Measurements from ENCODE around the gene MOK. TPM values are rescaled to one million over a fixed set of nuclear protein-coding genes. Genes with fewer than 3 reads are reported as not detected.

MOK gene
- total RNA-seq, 2 donors from 2014 or later = 8.4 to 10.0 TPM

DNA sequence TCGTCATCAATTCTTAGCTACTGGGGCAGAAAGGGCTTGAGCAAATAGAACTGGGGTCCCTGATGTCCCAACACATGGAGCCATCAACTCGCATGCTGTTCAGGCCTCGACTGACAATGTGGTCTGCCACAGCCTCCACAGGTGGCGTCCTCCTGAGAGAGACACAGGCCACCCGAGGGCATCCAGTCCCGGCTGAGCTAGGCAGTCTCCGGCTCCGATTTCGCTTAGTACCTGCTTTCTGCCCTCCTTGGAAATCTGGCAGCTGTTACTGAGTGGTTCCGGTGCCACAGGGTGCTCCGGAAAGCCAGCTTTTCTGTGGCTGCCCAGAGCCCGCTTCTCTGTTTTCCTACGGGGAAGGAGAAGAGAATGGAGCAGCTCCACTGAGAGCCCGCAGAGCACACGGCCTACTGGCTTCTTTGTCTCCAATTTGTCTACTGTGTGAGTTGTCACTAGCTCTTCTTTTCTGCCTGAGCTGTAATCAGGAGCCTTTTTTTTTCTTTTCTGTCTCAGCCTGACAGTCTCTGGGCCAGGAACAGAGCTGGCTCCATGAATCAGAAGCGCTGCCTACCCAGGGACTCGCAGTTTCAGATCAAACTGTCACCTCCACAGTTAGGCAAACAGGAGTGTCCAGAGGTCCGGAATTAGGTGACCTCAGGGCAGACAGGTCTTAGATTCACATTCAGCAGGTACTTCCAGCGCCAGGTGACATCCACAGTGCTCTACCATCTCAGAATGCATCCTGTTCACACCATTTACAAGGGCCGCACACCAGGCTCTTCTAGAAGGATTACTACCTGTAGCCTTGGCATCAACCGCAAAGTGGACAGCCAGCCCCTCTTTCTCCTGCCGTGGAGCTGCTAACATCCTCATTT is 73.3 kb downstream of the MOK start:
- peak; percentile 63 for DNase-seq (ENCODE audit: low spot score)
- intact Hi-C loops (cut with DNase I) = loop anchor here (5.0 kb wide), 1 partner anchor 81 kb away; no protein-coding TSS in a partner anchor

DNA sequence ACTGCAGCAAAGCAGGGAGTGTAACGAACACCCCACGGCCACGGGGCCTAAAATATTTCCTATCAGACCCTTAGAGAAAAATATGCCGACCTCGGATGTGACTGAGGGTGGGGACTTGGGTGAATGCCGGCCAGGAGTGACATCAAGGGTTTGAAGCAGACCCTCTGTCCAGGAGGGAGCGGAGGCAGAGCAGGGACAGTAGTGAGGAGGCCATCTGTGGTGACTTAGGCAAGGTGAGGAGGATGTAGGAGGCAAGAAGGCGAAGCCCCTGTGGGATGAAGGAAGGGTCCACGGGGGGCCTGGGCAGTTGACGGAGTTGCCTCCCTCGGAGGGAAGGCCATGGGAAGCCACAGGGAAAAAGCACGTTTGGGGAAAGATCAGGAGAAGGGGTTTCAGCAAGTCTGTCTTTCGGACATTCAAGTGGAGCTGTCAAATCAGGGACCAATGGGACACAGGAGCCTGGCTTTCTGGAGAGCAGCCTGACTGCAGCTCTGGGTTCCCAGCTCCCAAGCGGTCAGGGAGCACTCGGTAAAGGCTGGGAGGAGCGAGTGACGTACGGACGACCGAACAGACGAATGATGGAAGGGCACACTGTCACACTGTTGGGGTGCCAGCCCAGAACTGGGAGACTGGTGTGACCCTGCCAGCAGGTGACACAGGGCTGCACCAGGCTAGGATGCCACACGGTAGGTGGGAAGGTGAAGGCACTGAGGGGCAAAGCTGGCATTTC is 74.3 kb downstream of the MOK start:
- DNase-seq (ENCODE audit: low spot score) = peak; percentile 73
- intact Hi-C loops (cut with DNase I) = loop anchor here (5.0 kb wide), 1 partner anchor 82 kb away; no protein-coding TSS in a partner anchor

DNA sequence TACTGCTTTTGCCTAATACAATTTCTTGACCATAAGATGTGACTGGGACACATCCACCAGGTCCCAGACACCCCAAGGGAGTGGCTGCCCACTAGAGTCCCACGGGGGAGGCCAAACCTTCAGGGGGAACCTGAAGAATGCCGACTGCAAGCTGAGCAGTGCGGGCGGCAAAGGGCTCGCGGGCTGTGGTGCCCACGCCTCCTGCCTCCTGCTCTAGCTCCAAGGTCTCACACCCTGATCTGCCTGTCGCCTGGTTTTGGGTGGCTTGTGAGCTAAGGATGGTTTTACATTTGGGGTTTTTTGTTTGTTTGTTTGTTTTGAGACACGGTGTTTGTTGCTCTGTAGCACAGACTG is 75.2 kb downstream of the MOK start:
- intact Hi-C loops (cut with DNase I) = loop anchor here (5.0 kb wide), 1 partner anchor 83 kb away; no protein-coding TSS in a partner anchor

DNA sequence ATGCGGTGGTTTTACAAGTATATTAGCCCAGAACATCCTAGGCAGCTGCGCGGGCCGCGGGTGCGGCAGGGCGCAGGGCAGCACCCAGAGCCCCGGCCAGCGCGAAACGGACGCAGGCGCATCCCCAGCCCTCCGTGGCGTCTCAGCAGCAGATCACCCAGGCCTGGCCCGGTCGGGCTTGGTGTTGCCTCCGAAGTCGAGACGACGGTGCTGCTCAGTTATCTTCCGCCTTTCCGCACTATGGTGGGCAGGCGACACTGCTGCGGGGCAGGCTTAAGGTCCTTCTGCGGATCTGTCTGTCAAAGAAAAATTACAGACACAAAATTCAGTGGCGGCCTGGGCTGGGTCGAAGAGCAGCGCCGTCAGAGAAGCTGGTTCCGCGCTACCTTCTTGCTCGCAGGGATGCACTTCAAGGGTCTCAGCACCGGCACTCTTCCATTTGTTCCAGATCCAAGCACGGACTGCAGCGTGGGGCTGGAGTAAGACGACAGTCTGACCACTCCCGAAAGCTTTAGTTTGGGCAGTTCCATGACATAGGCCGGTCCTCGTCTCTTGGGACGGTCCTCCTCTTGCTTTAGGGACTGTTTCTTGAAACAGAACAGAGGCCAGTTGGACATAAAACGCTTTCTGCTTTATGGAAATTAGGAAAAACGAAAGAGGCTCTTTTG is 75.8 kb downstream of the MOK start:
- intact Hi-C loops (cut with DNase I) = no loop called here
- peak; percentile 51 for DNase-seq (ENCODE audit: low spot score)

More for the DNA sequence above, 75.2 kb downstream of the MOK start:
- peak; percentile 41 for DNase-seq (ENCODE audit: low spot score)

DNA sequence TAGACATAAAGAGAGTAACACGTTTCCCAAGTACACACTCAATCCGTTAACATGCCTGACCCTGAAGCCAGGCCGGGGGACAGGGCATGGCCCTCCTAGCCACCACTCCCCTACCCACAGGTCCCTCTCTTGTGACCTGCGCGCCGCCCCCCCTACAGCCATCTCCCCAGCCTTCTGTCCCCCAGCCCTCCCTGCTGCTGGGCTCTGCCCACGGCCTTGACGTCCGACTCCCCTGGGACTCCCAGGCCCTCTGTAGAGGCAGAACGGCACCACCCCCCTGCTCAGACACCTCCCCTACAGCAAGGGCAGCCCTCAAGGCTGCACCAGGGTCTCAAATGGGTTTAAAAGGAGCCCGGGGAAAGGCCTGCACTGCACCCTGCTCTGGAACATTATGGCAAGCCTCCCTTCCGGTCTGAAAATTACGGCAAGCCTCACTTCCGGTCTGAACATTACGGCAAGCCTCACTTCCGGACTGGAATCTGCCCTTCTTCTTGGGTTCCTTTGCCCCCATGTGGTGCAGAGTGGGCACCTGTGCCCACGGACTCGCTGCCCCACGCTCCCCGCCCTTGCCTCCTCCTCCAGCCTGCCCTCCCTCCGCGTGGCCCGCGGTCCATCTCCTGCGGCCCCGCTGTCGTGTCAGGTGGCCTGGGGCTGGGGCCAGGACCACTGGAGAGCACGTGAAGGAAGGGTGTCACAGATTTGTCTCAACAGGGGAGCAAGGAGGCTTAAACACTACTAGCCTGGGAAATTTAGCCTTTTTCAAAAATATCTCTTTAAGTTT is 77.6 kb downstream of the MOK start:
- no peak for DNase-seq (ENCODE audit: low spot score)
- intact Hi-C loops (cut with DNase I) = no loop called here

DNA sequence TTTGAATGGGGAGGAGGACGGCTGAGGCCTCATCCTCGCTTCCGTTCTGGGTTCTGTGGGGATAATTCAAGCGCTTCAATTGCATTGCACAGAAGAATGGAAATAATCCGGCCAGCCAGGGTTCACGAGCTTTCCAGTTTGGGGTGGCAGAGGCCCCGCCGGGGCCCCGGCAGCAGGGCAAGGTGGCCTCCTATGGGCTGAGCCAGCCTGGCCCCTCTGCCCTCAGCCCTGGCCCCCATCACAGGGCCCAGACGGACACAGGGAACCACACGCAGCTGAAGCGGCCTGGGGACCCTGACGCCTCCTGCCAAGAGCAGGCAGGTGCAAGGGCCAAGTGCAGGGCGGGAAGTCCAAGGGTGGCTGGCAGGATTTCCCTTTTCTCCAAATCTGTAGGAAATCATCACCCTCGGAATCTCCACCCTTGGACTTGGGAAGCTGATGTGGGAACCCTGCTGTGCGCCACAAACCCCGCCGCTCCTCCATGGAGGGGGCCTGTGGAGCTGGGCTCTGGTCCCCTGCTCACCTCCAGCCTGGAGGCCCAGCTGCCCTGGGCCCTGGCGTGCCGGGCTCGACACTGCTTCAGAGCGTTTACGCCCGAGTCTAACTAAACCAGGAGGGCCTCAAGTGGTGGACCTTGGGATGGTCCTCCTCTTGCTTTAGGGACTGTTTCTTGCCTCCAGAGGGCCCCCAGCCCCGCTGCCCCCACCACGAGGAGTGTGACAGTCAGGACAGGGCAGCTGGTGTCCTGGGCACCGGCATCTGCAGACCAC is 78.4 kb downstream of the MOK start:
- DNase-seq (ENCODE audit: low spot score) = no peak
- intact Hi-C loops (cut with DNase I) = no loop called here

DNA sequence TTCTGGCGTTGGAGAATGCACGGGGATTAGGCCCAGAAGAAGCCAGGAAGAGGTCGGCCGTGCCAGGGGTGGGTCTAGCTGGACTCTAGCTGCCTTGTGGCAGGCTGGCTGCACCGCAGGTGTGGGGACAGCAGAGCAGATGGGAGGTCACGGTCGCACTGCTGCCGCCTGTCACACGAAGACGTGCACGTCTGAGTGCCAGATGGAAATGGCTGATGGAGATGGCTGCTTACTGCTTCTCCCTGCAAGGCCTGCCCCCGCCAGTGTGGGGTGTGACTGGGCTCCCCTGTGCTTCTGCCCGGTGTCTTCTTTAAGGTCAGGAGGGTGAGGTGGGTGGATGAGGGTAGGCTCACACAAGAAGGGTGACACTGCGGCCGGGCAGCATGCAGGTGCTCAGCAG is 79.0 kb downstream of the MOK start:
- no peak for DNase-seq (ENCODE audit: low spot score)
- intact Hi-C loops (cut with DNase I) = no loop called here

DNA sequence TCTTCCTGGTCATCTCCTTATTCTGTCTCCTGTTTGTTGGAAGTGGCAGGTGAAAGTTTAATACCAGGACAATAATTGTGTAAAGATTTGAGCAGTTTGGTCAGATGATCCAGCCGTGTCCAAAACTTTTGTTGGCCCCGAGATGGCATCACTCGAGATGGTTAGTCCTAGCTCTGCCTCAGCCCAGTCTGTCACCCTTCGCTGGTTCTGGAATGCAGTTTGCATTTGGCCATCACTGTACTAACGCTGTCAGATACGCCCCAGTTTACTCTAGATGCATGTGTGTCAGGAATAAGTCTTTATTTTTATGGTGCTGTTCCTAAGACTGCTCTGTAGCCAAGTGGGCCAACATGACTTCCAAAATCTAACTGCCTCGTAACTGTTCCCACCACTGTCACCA is 79.6 kb downstream of the MOK start:
- intact Hi-C loops (cut with DNase I) = no loop called here
- no peak for DNase-seq (ENCODE audit: low spot score)

DNA sequence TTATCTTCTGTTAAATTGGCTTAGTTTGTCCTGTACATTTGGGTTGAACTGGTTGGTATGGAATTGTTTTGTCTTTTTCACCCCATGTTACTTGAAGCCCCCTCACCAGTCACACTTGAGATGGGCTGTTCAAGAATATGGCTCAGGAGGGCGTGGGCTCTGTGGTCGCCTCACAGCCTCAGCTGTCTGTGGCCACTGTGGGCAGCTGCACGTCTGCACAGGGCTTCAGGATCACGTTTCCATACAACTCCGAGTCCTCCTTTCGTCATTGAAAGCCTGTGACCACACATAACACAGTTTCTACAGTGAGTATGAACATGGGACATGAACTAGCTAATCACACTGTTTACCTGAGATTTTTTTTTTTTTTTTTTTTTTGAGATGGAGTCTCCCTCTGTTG is 81.3 kb downstream of the MOK start:
- intact Hi-C loops (cut with DNase I) = no loop called here
- DNase-seq (ENCODE audit: low spot score) = no peak

DNA sequence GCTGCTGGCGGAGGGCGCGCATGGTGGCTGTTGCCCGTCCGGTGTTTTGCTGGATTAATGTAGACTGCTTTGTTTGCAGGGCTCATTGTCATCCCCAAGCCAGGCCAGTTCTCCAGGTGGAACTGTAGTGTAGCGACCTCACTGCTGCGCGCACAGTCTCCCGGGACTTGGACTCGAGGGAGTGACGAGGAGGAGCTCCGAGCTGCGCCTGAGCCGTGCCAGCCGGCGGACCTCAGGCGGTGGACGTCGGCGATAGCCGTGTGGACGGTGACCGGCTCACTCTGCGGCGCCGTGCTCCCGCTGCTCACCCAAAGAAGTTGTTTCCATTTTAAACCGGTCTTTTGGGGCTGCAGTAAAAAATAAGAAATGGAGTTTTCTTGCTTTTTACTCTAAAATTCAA is 82.2 kb downstream of the MOK start:
- DNase-seq (ENCODE audit: low spot score) = no peak
- intact Hi-C loops (cut with DNase I) = no loop called here

DNA sequence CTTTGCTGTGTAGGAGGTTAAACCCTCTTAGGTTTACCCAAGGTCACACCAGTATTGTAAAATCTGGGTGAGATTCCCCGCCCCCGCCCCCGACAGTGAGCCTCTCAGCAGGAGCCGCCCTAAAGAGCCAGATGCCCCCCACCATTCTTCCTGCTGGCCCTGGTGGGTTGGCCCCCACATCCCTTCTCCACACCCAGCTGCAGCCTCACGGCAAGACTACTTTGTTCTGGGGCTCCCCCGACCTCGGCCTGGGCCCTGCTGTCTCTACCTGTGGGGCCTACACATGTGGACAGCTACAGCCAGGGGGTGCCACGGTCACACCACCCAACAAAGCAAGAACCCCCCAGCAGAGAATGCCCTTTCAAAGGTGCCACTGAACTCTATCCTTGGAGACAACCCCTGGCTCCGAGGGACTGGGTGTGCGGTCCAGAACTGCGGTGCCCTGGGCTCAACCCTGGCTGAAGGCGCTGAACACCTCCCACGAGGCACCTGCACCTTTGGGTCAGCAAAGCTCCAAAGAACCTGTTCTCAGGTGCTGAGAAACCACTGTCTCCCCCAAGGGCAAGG is 82.9 kb downstream of the MOK start:
- DNase-seq (ENCODE audit: low spot score) = no peak
- intact Hi-C loops (cut with DNase I) = no loop called here

DNA sequence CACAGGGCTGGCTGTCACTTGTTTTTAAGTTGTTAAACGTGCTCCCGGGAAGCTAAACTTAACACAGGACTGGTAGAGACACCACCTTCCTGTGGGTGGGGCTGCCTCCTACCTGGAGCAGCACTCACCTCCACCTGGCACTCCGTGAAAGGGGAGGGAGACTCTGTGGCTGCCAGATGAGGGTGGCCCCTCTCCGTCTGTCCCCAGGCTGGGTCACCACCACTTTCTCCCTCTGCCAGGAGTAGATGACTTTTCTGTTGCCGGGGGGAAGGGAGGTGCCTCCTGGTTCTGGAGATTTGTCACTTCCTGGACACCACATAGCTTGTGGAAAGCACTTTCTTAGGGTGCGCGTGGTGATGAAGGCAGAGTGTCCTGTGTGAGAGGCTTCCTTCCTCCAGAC is 83.9 kb downstream of the MOK start:
- intact Hi-C loops (cut with DNase I) = no loop called here
- no peak for DNase-seq (ENCODE audit: low spot score)

DNA sequence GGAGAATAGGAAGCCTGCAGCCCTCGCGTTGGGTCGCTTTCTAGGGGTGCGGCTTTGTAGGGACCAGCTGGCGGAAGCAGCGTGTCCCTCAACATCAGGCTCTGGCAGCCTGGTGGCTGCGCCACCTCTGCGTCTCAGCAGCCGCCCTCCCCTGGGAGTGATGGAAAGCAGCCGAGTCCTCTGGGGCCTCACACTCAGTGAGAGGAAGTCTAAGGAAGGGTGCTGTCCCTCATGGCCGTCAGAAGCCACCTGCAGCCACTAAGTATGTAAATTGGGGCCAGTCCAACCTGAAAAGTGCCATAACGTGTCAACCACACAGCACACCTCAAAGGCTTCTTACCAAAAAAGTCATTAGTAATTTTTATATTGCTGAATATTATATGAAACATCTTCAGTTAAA is 84.9 kb downstream of the MOK start:
- intact Hi-C loops (cut with DNase I) = no loop called here
- DNase-seq (ENCODE audit: low spot score) = peak; percentile 38

DNA sequence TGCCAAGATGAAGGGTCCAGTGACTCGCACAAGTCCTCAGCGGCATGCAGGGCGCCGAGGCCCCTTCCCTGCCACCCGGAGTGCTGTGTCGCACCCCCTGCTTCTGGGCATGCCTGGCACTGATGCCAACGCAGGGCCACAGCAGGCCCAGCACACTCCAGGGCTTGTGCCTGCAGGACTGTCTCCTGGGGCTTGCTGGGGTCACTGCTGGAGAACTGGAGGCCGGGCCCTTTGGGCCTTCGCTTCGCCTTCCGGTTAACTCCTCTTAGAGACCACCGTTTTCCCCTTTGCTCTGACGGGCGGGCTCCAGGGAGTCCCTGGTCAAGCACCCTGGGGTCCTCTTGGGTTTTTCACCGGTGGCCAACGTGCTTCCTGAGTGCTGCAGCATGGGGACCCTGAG is 85.6 kb downstream of the MOK start:
- peak; percentile 59 for DNase-seq (ENCODE audit: low spot score)
- intact Hi-C loops (cut with DNase I) = no loop called here

DNA sequence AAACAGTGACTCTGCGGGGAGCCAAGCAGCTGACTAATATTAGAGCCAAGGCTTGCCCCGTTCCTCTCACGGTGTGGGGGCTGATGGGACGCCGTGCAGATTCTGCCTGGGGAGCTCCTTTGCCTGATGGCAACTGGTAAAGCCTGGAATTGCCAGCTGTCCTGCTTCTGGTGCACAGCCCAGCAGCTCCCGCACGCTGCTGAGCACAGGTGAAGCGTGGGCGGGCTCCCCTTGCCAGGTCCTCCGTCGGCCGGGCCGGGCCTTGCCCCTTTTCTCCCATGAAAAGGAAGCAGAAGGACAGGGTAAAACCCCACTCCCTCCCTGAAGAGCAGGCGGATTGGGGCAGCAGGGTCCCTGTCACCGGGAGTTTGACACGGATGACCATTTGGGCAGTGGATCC is 86.3 kb downstream of the MOK start:
- peak; percentile 73 for DNase-seq (ENCODE audit: low spot score)
- intact Hi-C loops (cut with DNase I) = no loop called here

DNA sequence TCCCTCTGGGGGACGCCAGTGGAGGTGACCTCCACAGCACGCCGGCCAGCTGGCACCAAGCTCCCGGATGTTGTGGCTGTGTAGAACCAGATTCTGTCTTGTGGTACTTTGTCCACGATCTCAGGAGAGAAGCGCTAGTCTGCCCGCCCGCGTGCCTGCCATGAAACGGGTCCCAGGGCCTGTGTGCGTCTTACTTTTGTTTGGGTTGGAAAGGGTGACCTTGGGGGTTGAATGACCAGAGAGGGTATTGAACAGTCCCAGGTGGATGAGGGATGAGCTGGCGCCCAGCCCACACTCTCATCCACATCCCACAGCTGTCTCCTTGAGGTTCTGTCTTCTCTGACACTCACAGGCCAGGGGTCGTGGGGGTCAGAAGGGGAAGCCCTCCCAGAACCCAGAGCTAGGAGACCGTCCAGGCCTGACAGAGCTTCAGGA is 87.0 kb downstream of the MOK start:
- intact Hi-C loops (cut with DNase I) = no loop called here

DNA sequence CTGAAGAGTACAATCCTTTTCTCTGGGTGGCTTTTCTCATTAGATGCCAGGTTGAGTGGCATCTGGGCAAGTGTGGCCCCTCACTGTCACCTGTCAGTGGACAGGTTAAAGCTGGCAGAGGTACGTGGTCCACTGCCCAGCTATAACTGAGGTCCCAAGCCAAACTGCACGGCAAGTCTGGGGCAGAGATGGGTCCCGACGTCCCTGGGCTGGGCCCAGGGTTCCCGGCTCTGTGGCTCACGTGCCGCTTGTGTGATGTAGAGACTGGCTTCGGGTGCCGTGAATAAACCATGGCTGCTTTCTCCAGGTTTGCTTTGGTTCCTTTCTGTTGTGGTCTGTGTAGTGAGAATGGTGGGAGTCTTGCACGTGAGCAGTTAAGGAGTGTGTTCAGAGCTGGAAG is 87.6 kb downstream of the MOK start:
- intact Hi-C loops (cut with DNase I) = no loop called here
- DNase-seq (ENCODE audit: low spot score) = peak; percentile 75

More for the DNA sequence above, 87.0 kb downstream of the MOK start:
- peak; percentile 66 for DNase-seq (ENCODE audit: low spot score)

DNA sequence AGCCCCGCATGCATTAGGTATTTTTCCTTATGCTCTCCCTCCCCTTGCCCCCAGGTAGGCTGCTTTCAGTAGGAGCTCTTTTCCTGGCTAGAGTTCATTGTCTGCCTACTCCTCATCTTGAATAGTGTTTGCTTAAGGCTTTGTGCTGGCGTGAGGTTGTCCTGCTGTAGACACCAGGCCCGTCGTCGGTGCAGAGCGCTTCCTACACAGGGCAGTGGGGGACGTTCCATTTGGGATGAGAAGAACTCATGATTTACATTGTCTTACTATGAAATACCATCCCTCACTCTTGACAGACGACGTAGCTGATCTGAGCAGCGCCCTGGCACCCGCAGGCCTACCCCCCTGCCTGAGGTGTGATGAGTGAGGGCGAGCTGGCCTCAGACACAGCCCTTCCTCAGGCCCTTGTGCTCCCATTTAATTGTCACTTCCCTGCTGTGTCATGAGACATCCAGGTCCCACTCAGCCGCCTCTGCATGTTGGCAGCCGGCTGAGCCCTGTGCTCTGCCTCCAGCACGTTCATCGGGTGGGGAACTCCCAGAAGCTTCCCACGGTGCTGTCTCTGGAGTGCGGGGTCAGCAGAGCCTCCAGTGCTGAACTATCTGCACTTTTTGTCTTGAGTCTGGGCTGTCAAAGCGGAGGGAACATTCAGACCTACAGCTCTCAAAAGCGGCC is 89.3 kb downstream of the MOK start:
- peak; percentile 44 for DNase-seq (ENCODE audit: low spot score)
- intact Hi-C loops (cut with DNase I) = no loop called here
